SU-DHL-6 (cell line): ENCODE results near the gene RABGEF1.
A peak's percentile ranks its signal among the peaks of the same experiment; 100 is the strongest.

Source experiments
- H2AFZ ChIP-seq: fragments of 200-600 bp; sonication (generic); 2 replicates; pipeline ENCODE4 v1.6.1; 2014; ENCODE audit warnings: low read depth, mild to moderate bottlenecking, moderate library complexity, mixed read lengths, antibody characterized with exemption, low read length; ENCODE audit not compliant: severe bottlenecking
- H3F3A ChIP-seq: fragments of 200-600 bp; shearing (Covaris generic); 2 replicates; pipeline ENCODE4 v1.6.0; 2016; ENCODE audit warnings: antibody characterized with exemption, mild to moderate bottlenecking; ENCODE audit not compliant: insufficient read depth
- H3K27ac ChIP-seq: fragments of 200-600 bp; sonication (generic); 2 replicates; pipeline ENCODE4 v1.5.1; 2016; ENCODE audit warnings: low read depth, mild to moderate bottlenecking, low read length, moderate library complexity, mixed read lengths
- H3K27me3 ChIP-seq: fragments of 200-600 bp; sonication (generic), shearing (Covaris generic); 2 replicates; pipeline ENCODE4 v1.6.0; 2014; ENCODE audit warnings: mild to moderate bottlenecking, low read length
- H3K36me3 ChIP-seq: fragments of 200-600 bp; sonication (generic); 2 replicates; pipeline ENCODE4 v1.6.1; 2014; ENCODE audit warnings: mild to moderate bottlenecking, low read length, mixed read lengths
- H3K4me2 ChIP-seq: fragments of 300-600, 200-600 bp; shearing (Covaris generic), sonication (generic); 2 replicates; pipeline ENCODE4 v1.6.0; 2014; ENCODE audit warnings: low read length, low read depth, mild to moderate bottlenecking; ENCODE audit not compliant: poor library complexity, severe bottlenecking
- H3K4me3 ChIP-seq: fragments of 200-600 bp; sonication (generic); 2 replicates; pipeline ENCODE4 v1.5.1; 2014; ENCODE audit warnings: antibody characterized with exemption, low read length, mild to moderate bottlenecking, mixed read lengths; ENCODE audit not compliant: insufficient read depth, poor library complexity, severe bottlenecking
- H3K79me2 ChIP-seq: fragments of 200-600 bp; sonication (generic); 2 replicates; pipeline ENCODE4 v1.6.1; 2014; ENCODE audit warnings: mild to moderate bottlenecking, low read length, moderate library complexity; ENCODE audit not compliant: insufficient read depth
- H3K9ac ChIP-seq: fragments of 200-600 bp; sonication (generic); 2 replicates; pipeline ENCODE4 v1.7.0; 2014; ENCODE audit warnings: mild to moderate bottlenecking, low read length
- H3K9me2 ChIP-seq: fragments of 200-600 bp; sonication (generic); replicated peaks from 2 replicates; pipeline ENCODE4 v1.6.1; 2014; ENCODE audit warnings: low read length; ENCODE audit not compliant: insufficient read depth
- H3K9me3 ChIP-seq: fragments of 200-600 bp; sonication (generic); 2 replicates; pipeline ENCODE4 v1.6.1; 2014; ENCODE audit warnings: low read length, mixed read lengths; ENCODE audit not compliant: insufficient read depth
- H4K20me1 ChIP-seq: fragments of 200-600 bp; sonication (generic); 2 replicates; pipeline ENCODE4 v1.6.1; 2014; ENCODE audit warnings: low read depth, mild to moderate bottlenecking, antibody characterized with exemption, low read length, moderate library complexity, mixed read lengths
- EZH2phosphoT487 ChIP-seq: fragments of 200-600 bp; sonication (generic), shearing (Covaris generic); conservative IDR thresholded peaks from 2 replicates; pipeline ENCODE4 v1.6.1; 2018; ENCODE audit warnings: mild to moderate bottlenecking, antibody characterized with exemption, low read length, moderate library complexity, mixed read lengths
- TF ChIP-seq, protein P1 (sequence below): fragments of 200-600 bp; sonication (generic); IDR thresholded peaks from one replicate; pipeline ENCODE4 v1.5.1; 2017; ENCODE audit warnings: antibody characterized with exemption, mild to moderate bottlenecking, low read length, moderate library complexity; ENCODE audit not compliant: insufficient read depth, poor library complexity, severe bottlenecking

The RABGEF1 gene

DNA sequence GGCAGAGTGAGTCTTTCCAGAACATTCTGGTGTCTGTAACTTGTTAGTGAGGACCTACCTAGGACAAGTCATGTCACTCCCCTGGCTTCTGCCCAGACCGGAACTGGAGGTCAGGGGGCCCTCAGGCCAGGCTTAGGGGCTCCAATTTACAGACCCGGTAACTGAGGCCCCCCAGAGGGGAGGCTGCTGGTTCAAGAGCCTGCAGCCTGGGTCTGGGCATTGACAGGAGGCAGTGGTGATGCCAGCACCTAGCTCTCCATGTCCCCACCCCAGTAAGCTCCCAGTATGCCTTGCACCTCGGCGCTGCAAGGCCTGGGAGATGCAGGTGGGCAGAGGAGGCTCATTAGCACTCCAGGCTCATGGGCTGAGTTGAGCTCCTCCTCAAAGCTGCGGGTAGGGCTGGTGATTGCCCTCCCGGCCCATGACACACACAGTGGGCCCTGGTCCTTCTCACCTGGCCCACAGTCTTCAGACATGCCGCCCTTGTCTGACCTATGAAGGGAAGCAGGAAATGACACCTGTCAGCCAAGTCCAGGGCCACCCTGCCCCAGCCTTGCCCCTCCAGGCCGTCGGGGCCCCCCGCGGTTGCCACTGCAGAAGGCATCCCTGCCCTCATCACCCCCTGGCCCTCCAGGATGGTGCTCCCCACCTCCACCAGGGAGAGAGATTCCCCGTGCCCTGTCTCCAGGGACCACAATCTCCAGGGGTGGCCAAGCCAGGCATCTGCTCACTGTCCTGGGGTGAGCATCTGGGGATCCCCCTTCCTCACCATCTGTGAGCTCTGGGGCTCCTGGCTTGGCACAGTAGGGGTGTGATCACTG is 92.2 kb downstream of the RABGEF1 start:
- no peaks in the 10 kb centered on the region for H3K27me3 ChIP-seq
- no peak overlapping the region for H3K9ac ChIP-seq
- H3K4me2 ChIP-seq = no peak overlapping the region
- no peak overlapping the region for H3K27ac ChIP-seq
- H3K4me3 ChIP-seq = no peak overlapping the region
- no peaks in the 10 kb centered on the region for H3K36me3 ChIP-seq
- H3F3A ChIP-seq = no peaks in the 10 kb centered on the region
- H2AFZ ChIP-seq = no peak overlapping the region
- no peak for TF ChIP-seq EZH2phosphoT487
- TF ChIP-seq, protein P1, sequence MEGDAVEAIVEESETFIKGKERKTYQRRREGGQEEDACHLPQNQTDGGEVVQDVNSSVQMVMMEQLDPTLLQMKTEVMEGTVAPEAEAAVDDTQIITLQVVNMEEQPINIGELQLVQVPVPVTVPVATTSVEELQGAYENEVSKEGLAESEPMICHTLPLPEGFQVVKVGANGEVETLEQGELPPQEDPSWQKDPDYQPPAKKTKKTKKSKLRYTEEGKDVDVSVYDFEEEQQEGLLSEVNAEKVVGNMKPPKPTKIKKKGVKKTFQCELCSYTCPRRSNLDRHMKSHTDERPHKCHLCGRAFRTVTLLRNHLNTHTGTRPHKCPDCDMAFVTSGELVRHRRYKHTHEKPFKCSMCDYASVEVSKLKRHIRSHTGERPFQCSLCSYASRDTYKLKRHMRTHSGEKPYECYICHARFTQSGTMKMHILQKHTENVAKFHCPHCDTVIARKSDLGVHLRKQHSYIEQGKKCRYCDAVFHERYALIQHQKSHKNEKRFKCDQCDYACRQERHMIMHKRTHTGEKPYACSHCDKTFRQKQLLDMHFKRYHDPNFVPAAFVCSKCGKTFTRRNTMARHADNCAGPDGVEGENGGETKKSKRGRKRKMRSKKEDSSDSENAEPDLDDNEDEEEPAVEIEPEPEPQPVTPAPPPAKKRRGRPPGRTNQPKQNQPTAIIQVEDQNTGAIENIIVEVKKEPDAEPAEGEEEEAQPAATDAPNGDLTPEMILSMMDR = no peak
- H3K9me3 ChIP-seq = no peaks in the 10 kb centered on the region
- H4K20me1 ChIP-seq = no peaks in the 10 kb centered on the region
- no peaks in the 10 kb centered on the region for H3K9me2 ChIP-seq
- H3K79me2 ChIP-seq = no peaks in the 10 kb centered on the region

GRCh38 chr7:66837007-66837406 is 96.5 kb downstream of the RABGEF1 start:
- Histone ChIP-seq H3K27ac (no peak overlapping the region), H4K20me1 (no peaks in the 10 kb centered on the region), H3F3A (no peaks in the 10 kb centered on the region), H3K79me2 (no peaks in the 10 kb centered on the region), H3K9ac (no peak overlapping the region), H2AFZ (peak overlapping the region; percentile 87), H3K9me2 (no peaks in the 10 kb centered on the region), H3K4me2 (no peak overlapping the region), H3K9me3 (no peaks in the 10 kb centered on the region), H3K4me3 (no peak overlapping the region), H3K27me3 (no peaks in the 10 kb centered on the region), H3K36me3 (no peaks in the 10 kb centered on the region)
- TF ChIP-seq, protein P1 = peak; percentile 81
- no peak for TF ChIP-seq EZH2phosphoT487

DNA sequence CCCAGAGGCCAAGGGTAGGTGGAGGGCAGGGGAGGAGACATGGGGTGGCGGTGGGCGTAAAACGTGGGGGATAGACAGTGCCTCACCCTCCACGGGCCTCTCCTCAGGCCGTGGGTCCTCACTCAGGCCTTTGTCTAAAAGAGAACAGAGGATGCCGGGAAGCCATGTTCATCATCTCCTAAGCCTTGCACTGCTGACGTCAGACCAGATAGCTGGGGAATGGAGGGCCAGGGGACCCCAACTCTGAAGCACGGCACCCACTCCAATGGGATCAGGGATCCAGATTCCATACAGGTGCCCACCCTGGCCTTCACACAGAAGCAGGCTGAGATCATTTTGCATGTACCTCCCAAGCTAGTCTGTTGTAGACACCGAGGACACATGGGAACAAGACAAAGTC is 97.1 kb downstream of the RABGEF1 start:
- no peak overlapping the region for H3K4me3 ChIP-seq
- H3K4me2 ChIP-seq = no peak overlapping the region
- no peak overlapping the region for H3K9ac ChIP-seq
- no peaks in the 10 kb centered on the region for H3K9me3 ChIP-seq
- H2AFZ ChIP-seq = peak overlapping the region; percentile 87
- no peaks in the 10 kb centered on the region for H4K20me1 ChIP-seq
- H3F3A ChIP-seq = no peaks in the 10 kb centered on the region
- no peaks in the 10 kb centered on the region for H3K36me3 ChIP-seq
- no peak overlapping the region for H3K27ac ChIP-seq
- H3K79me2 ChIP-seq = no peaks in the 10 kb centered on the region
- H3K9me2 ChIP-seq = no peaks in the 10 kb centered on the region
- TF ChIP-seq, protein P1 = no peak
- TF ChIP-seq EZH2phosphoT487 = no peak
- no peaks in the 10 kb centered on the region for H3K27me3 ChIP-seq
